HEK293T (cell line): ENCODE results near the gene TSPYL4.

Experiments
- CTCF ChIA-PET: fragments of 350-600 bp; formaldehyde crosslinking; extraction: SDS; loops from one replicate; lab custom pipeline; 2021; ENCODE audit warnings: antibody characterized with exemption, inconsistent platforms; lab: Yijun Ruan, JAX
- POLR2A ChIA-PET: fragments of 350-600 bp; formaldehyde crosslinking; extraction: SDS; loops from one replicate; lab custom pipeline; 2020; ENCODE audit warnings: antibody characterized with exemption, inconsistent platforms; lab: Yijun Ruan, JAX
- DNase-seq: peaks from one replicate; pipeline ENCODE4 v3.0.0; 2012; ENCODE audit warnings: mixed read lengths; ENCODE audit errors: extremely low spot score
- ARNT ChIP-seq: fragments of 450-650 bp; IDR thresholded peaks from 2 replicates; pipeline ENCODE4 v1.6.1; 2017; ENCODE audit warnings: mild to moderate bottlenecking
- BHLHE40 ChIP-seq: fragments of 450-650 bp; IDR thresholded peaks from 2 replicates; pipeline ENCODE4 v1.6.1; 2016; ENCODE audit warnings: mild to moderate bottlenecking, moderate library complexity, borderline replicate concordance
- CTBP1 ChIP-seq: fragments of 450-650 bp; IDR thresholded peaks from 2 replicates; pipeline ENCODE4 v1.6.1; 2016; ENCODE audit warnings: borderline replicate concordance
- ELF4 ChIP-seq: fragments of 450-650 bp; IDR thresholded peaks from 2 replicates; pipeline ENCODE4 v1.6.1; 2017; ENCODE audit warnings: antibody characterized with exemption
- FOXA1 ChIP-seq: fragments of 450-650 bp; IDR thresholded peaks from 2 replicates; pipeline ENCODE4 v1.6.1; 2016; ENCODE audit warnings: mild to moderate bottlenecking
- FOXK2 ChIP-seq: fragments of 450-650 bp; IDR thresholded peaks from 2 replicates; pipeline ENCODE4 v1.6.1; 2016; ENCODE audit warnings: mild to moderate bottlenecking
- FOXM1 ChIP-seq: fragments of 450-650 bp; IDR thresholded peaks from 2 replicates; pipeline ENCODE4 v1.6.1; 2017; ENCODE audit warnings: mild to moderate bottlenecking, borderline replicate concordance
- HDGF ChIP-seq: fragments of 450-650 bp; IDR thresholded peaks from 2 replicates; pipeline ENCODE4 v1.6.1; 2017; ENCODE audit warnings: antibody characterized with exemption, borderline replicate concordance
- L3MBTL2 ChIP-seq: fragments of 450-650 bp; conservative IDR thresholded peaks from 2 replicates; pipeline ENCODE4 v1.6.1; 2016; ENCODE audit warnings: mild to moderate bottlenecking
- LEF1 ChIP-seq: fragments of 450-650 bp; IDR thresholded peaks from 2 replicates; pipeline ENCODE4 v1.6.1; 2017; ENCODE audit warnings: mild to moderate bottlenecking, borderline replicate concordance
- NFRKB ChIP-seq: fragments of 450-650 bp; IDR thresholded peaks from 2 replicates; pipeline ENCODE4 v1.6.1; 2016; ENCODE audit warnings: mild to moderate bottlenecking, moderate library complexity
- SP1 ChIP-seq: fragments of 450-650 bp; IDR thresholded peaks from 2 replicates; pipeline ENCODE4 v1.6.1; 2017
- SUZ12 ChIP-seq: fragments of 450-650 bp; IDR thresholded peaks from 2 replicates; pipeline ENCODE4 v1.6.1; 2016; ENCODE audit warnings: mild to moderate bottlenecking
- TARDBP ChIP-seq: fragments of 450-650 bp; IDR thresholded peaks from 2 replicates; pipeline ENCODE4 v1.6.1; 2016
- ZNF384 ChIP-seq: fragments of 450-650 bp; IDR thresholded peaks from 2 replicates; pipeline ENCODE4 v1.6.1; 2016
- TF ChIP-seq, protein P1 (sequence below): fragments of 450-650 bp; IDR thresholded peaks from 2 replicates; pipeline ENCODE4 v1.6.1; 2016

Gene TSPYL4

DNA sequence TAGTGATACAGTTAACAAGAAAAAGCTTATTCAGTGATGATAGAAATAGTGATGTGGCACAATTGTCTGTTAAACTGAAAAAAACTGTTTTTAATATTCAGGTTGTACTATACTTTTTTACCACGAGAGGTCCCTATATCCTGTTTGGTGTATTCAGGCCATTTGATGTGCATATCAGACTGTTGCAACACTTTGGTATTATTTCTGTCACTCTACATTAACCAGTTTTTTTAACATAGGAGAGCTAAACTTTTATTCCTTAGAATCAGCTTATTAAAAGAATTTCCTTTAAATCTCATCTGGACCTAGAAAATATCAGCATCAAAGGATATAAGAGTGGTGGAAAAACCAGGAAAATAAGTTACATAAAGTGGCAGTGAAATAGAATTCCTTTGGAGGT lies 36.8 kb downstream of the TSPYL4 start:
- TF ChIP-seq FOXA1, result no peak
- TF ChIP-seq, protein P1, sequence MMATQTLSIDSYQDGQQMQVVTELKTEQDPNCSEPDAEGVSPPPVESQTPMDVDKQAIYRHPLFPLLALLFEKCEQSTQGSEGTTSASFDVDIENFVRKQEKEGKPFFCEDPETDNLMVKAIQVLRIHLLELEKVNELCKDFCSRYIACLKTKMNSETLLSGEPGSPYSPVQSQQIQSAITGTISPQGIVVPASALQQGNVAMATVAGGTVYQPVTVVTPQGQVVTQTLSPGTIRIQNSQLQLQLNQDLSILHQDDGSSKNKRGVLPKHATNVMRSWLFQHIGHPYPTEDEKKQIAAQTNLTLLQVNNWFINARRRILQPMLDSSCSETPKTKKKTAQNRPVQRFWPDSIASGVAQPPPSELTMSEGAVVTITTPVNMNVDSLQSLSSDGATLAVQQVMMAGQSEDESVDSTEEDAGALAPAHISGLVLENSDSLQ, result peak; percentile 44; the same call in 1 of the 2 replicates
- no peak for TF ChIP-seq NFRKB
- TF ChIP-seq ELF4, result no peak
- no peak for TF ChIP-seq LEF1
- TF ChIP-seq ZNF384, result 0 out of 2 replicates have a peak, but pooled peaks have one; percentile 30
- no peak for TF ChIP-seq TARDBP
- no peak for TF ChIP-seq SUZ12
- ChIA-PET CTCF (interaction anchor here (0.5 to 2.1 kb wide), 18 partner anchors 8 to 346 kb away, joined by 3 to 16 read pairs (median 4); no protein-coding TSS in a partner anchor), POLR2A (interaction anchor here (1.0 kb wide), 1 partner anchor 62 kb away, joined by 5 read pairs; the partner anchor contains the start of gene TSPYL1)
- DNase-seq, result peak; percentile 46

DNA sequence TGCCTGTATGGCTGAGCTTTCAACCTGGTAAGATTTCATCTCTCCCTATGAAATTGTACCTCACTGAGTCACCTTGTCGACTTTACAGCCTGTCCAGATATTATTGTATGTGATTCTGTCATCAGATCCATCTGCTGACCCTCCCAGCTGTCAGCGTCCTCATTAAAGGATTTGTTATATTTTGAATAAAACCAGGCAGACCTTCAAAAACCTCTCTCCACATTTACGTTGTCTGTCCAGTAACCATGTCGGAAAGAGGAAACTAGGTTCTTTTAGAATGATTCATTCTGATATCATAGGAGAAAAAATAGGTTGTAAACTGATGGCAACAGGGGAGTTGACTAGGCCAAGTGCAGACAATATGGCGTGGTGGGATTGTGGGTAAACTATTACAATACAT lies 38.5 kb downstream of the TSPYL4 start:
- ChIA-PET POLR2A (no interaction called here), CTCF (interaction anchor here (0.6 kb wide), 1 partner anchor 61 kb away, joined by 7 read pairs; no protein-coding TSS in a partner anchor)
- no peak for DNase-seq
- TF ChIP-seq L3MBTL2, result no peak
- TF ChIP-seq ELF4, result no peak
- no peak for TF ChIP-seq TARDBP
- no peak for TF ChIP-seq ARNT
- TF ChIP-seq NFRKB, result no peak
- TF ChIP-seq FOXA1, result no peak

DNA sequence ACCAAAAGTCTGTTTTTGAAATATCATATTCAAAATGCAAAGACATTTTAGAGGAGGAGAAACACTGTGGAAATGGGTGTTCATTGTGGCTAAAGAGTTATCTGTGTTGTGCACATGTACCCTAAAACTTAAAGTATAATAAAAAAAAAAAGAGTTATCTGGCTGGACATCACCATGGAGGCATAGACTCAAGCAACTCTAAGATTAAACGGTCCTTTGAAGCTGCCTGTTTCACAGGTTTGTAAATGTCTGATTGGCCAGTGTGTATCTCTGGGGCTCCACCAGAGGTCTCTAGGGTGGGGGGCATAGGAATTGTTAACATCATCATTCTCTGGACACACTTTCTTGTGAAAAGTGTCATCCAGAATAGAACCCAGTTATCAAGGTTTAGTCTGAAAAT lies 39.2 kb downstream of the TSPYL4 start:
- no peak for DNase-seq
- ChIA-PET CTCF (interaction anchor here (0.6 kb wide), 1 partner anchor 61 kb away, joined by 7 read pairs; no protein-coding TSS in a partner anchor), POLR2A (no interaction called here)
- no peak for TF ChIP-seq LEF1
- TF ChIP-seq NFRKB, result no peak
- TF ChIP-seq SP1, result no peak
- no peak for TF ChIP-seq L3MBTL2
- TF ChIP-seq, protein P1, result no peak
- TF ChIP-seq ARNT, result no peak

DNA sequence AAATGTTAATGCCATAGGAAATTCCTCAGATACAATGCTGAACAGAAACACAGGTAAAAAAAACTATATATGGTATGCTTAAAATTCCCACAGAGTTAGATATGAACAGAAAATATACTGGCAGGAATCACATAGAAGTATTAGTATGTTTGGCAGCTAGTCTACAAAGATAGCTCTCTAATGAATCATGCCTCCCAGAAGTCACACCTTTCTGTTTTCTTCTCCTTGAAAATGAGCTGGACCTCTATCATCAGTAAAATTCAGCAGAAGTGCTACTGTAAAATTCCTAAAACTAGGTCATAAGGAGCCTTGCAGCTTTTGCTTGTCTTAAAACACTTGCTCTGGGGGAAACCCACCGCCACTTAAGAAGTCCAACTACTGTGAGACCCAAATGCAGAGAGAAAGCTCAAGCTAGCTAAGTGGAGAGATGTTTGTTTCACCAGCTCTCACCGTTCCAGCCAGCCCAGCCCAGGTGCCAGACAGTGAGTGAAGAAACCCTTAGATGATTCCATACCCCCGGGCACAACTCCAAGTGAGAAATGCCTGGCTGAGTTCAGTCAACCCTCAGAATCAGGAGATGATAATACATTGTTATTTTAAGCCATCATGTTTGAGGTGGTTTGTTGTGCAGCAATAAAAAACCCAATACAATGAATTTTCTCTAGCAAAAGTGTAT lies 43.0 kb downstream of the TSPYL4 start:
- TF ChIP-seq FOXK2, result no peak
- no peak for TF ChIP-seq FOXA1
- TF ChIP-seq ELF4, result no peak
- TF ChIP-seq LEF1, result no peak
- no peak for TF ChIP-seq ARNT
- TF ChIP-seq, protein P1, result no peak
- no peak for TF ChIP-seq L3MBTL2
- TF ChIP-seq TARDBP, result no peak
- no peak for TF ChIP-seq HDGF
- TF ChIP-seq ZNF384, result no peak
- TF ChIP-seq FOXM1, result no peak
- no peak for TF ChIP-seq NFRKB
- no peak for TF ChIP-seq CTBP1
- no peak for TF ChIP-seq SP1
- no peak for TF ChIP-seq BHLHE40
- TF ChIP-seq SUZ12, result no peak
- POLR2A ChIA-PET, result no interaction called here
- CTCF ChIA-PET, result no interaction called here
- DNase-seq, result no peak

DNA sequence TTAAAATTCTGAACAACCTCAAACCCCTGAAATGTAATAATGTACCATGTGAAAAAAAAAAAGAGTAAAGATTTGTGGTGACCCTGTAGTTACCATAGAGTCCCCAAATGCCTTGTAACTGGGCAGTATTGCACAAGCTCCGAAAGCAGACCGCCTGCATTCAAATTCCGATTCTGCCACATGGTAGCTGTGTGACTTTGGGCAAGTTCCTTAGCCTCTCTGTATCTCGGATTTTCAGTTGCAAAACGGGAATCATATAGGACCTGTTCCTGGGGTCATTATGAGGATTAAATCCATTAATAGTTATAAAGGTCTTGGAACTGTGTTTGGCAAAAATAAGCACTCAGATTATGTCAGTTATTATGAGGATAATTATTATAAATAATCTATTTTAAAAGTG lies 43.6 kb downstream of the TSPYL4 start:
- CTCF ChIA-PET, result interaction anchor here (0.7 kb wide), 1 partner anchor 410 kb away, joined by 4 read pairs; no protein-coding TSS in a partner anchor
- no peak for TF ChIP-seq FOXM1
- TF ChIP-seq, protein P1, result no peak
- TF ChIP-seq ZNF384, result no peak
- no peak for TF ChIP-seq SUZ12
- TF ChIP-seq NFRKB, result no peak
- TF ChIP-seq FOXK2, result no peak
- no peak for TF ChIP-seq SP1
- no peak for TF ChIP-seq BHLHE40
- no peak for TF ChIP-seq FOXA1

DNA sequence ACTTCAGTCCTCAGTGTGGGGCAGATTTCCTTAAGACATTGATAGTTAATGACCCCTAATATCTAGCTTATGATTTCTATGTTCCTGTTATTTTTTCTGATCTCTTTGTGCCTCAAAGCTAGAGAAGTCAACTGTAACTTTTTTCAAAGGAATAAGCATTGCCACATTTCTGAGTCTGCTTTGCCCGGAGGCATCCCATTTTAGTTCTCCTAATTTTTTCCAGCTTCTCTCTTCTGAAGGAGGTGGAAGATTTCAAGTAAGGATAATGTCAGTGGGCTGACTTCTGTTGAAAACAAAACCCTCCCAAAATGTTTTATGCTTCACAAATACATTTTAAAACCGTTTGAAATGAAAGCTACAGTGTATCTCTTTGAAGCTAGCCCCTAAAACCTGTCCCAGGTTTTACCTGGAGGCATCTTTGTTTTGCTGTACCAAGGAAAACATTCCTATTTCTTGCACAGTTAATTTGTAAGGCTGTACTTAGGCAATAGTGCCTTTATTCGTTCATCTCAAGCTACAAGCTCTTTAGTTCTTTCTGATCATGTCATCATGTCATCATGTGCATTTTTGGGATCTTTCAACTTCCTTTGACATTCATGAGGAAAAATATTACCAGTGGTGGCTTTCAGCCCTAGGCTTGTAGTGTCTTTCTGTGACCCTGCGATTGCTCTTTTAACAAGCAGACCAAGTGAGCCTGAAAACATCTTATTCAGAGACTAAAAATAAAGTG lies 45.7 kb downstream of the TSPYL4 start:
- DNase-seq, result no peak
- CTCF ChIA-PET, result interaction anchor here (1.5 to 1.6 kb wide), 2 partner anchors 8 to 10 kb away, joined by 4 to 6 read pairs; no protein-coding TSS in a partner anchor
- POLR2A ChIA-PET, result no interaction called here
- TF ChIP-seq SUZ12 (no peak), BHLHE40 (no peak), SP1 (no peak), CTBP1 (no peak), FOXK2 (no peak), ARNT (no peak), HDGF (no peak), ZNF384 (no peak), TARDBP (no peak), L3MBTL2 (no peak)
- TF ChIP-seq, protein P1, result no peak

More for the DNA sequence above, 43.6 kb downstream of the TSPYL4 start:
- no peak for DNase-seq
- POLR2A ChIA-PET, result no interaction called here
